Uterus (tissue), 2 donors: ENCODE results near the gene TSPAN7.

Experiments used
- POLR2A ChIP-seq, 2 donors: fragments of 450-650 bp; IDR thresholded peaks; one replicate each; pipeline ENCODE4 v1.6.1; 2016; ENCODE audit warnings: antibody characterized with exemption in 2 of 2, mild to moderate bottlenecking in 1 of 2, moderate library complexity in 1 of 2
- TF ChIP-seq, protein P1 (sequence below), 4 experiments: fragments of 200-600 bp in 2 of 4; fragments of 450-650 bp in 2 of 4; sonication (generic) in 2 of 4; IDR thresholded peaks; one replicate each; pipeline ENCODE4 v1.5.1; 2016 to 2019; ENCODE audit warnings: antibody characterized with exemption in 4 of 4, mild to moderate bottlenecking in 2 of 4, moderate library complexity in 1 of 4

DNA sequence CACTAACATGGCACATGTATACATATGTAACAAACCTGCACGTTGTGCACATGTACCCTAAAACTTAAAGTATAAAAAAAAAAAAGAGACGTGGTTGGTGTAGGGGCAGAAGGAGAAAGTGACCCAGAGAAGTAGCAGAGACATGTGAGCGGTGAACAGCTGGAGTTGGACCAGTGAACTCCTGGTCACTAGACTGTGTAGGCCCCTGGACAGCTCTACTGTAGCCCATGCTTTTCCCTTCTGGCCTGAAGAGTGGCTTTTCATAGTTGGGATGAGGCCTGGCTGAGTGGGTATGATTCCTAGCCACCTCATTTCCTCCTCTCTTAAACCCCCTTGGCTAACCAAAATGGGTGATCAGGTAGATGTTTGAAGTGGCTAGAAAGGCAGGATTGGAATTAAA is 16.4 kb downstream of the TSPAN7 start:
- TF ChIP-seq, protein P1, sequence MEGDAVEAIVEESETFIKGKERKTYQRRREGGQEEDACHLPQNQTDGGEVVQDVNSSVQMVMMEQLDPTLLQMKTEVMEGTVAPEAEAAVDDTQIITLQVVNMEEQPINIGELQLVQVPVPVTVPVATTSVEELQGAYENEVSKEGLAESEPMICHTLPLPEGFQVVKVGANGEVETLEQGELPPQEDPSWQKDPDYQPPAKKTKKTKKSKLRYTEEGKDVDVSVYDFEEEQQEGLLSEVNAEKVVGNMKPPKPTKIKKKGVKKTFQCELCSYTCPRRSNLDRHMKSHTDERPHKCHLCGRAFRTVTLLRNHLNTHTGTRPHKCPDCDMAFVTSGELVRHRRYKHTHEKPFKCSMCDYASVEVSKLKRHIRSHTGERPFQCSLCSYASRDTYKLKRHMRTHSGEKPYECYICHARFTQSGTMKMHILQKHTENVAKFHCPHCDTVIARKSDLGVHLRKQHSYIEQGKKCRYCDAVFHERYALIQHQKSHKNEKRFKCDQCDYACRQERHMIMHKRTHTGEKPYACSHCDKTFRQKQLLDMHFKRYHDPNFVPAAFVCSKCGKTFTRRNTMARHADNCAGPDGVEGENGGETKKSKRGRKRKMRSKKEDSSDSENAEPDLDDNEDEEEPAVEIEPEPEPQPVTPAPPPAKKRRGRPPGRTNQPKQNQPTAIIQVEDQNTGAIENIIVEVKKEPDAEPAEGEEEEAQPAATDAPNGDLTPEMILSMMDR (IDR thresholded peaks at IDR 0.05), result no peak
- TF ChIP-seq POLR2A (IDR thresholded peaks at IDR 0.05), result no peak
